NK-92 (cell line): ENCODE results near the gene MT3.

ENCODE experiments used
- DNase-seq: peaks from one replicate; lab custom pipeline; 2025; ENCODE audit not compliant: unreplicated experiment; lab: John Stamatoyannopoulos, UW

MT3 gene

DNA sequence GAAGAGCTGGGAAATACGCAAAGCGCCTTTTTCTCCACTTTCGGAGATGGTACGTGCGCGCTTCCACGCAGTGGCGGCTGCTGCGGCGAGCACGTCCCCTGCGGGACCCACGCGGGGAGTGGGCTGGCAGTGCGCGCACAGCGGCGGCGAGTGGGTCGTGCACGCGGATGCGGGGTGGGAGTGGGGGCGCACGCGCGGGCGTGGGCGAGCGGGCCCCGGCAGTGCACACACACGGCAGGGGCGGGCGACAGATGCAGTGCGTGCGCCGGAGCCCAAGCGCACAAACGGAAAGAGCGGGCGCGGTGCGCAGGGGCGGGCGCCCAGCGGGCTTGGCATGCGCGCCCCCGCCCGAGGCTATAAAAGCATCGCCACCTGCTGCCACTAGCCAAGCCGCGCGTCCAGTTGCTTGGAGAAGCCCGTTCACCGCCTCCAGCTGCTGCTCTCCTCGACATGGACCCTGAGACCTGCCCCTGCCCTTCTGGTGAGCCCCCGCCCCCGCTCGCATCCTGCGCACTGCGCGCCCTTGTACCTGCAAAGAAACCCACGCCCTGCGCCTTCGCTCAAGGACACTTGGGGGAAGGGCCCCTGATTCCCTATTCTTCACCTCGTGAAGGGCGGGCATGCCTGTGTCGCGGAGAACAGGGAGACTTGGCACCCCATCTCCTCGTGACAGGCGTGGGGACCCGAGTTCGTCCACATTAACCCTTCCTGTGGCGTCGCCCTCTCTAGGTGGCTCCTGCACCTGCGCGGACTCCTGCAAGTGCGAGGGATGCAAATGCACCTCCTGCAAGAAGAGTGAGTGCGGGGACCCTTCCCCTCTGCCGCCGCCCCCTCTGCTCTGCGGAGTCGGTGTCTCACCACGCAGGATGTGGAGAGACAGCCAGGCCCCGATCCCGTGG is at the start of gene MT3:
Gene MT3, plus strand, starts transcription at position 388 of the 899 bp plus-strand sequence. Its CDS starts 63 bp downstream, at position 451.
- no peak for DNase-seq

DNA sequence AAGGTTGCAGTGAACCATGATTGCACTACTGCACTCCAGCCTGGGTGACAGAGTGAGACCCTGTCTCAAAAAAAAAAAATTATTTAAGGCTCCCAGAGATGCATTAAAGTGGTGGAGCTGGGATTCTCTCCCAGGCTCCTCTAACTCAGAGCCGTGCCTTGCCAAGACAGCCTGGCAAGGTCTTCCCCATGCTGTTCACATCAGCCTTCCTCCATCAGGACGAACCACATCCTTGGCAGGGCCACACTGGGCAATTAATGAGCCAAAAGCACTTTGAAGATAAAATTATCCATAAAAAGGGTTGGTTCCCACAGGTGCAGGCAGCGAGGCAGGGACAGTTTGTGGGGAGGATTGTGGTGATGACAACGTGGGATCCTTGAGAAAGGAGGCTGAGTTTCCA is 49.7 kb upstream of the MT3 start:
- DNase-seq = no peak

- DNase-seq = no peak
These were observed 47.3 kb upstream of the MT3 start for GRCh38 chr16:56542039-56542438.

DNA sequence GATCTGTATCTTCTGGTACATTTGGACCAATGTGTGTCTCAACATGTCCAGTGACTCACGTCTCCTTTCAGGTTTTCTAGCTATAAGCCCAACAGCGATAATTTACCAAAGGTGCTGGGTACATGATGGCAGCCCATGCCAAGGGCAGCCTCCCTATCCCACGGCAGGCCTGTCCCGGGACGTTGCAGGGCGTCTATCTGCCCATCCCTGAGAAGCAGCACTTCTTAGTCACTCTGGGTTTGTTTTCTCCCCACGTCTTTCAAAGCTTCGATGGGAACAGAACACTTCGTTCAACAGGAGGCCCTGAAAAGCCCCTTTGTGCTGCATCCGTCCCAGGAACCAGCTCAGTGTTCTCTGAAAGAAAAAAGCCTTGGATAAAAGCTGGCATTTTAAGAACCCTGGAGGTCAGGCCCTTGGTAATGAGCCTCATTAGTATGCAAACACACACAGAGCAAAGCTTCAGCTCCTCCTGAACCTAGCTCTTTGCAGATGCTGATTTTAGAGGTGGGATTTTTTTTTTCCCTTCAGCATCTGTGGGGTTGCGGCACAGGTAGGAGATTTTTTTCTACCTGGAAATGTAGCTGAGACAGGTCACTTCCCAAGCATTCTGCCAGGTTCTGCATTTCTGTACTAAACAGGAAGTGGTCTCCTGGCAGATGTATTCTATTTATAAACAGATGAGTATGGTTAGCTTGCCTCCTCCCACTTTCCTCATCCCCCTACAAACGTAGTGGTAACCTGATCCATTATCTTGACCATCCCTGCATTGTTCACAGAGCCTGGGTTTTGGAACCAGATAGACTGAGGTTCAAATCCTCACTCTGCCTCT is 42.0 kb upstream of the MT3 start:
- DNase-seq = no peak

GRCh38 chr16:56547949-56548567 is 41.3 kb upstream of the MT3 start:
- DNase-seq = no peak

- DNase-seq = no peak
These were observed 40.2 kb upstream of the MT3 start for GRCh38 chr16:56549161-56549560.

DNA sequence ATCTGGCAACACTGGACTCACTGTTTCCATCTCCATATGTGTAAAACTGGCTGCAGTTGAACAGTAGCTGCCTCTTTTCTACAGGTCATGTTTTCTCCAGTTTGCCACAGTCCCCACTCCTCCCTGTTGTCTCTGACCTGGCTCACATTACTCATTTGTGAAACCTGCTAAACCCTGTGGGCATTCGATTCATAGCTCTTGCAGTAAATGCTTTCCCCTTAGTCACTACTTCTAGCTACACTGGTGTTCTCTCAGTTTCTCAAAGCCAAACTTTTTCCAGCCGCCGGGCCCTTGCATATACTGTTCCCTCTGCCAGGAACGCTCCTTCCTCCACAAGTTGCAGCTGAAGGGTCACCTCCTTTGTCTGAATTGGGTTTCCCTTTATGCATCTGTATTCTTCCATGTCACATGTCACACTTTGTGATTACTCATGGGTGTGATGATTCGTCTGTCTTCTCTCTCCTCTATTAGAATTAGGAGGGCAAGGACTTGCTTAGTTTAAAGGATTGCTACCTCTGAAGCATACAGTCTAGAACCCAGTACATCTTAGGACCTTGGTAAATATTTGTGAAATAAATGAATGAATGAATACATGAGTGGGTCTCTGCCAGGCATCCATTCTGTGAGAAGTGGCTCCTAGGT is 39.5 kb upstream of the MT3 start:
- no peak for DNase-seq

- no peak for DNase-seq
These were observed 37.3 kb upstream of the MT3 start for GRCh38 chr16:56551796-56552738.

- no peak for DNase-seq
These were observed 34.9 kb upstream of the MT3 start for GRCh38 chr16:56554441-56554840.

- no peak for DNase-seq
These were observed 31.1 kb upstream of the MT3 start for GRCh38 chr16:56558024-56558747.

DNA sequence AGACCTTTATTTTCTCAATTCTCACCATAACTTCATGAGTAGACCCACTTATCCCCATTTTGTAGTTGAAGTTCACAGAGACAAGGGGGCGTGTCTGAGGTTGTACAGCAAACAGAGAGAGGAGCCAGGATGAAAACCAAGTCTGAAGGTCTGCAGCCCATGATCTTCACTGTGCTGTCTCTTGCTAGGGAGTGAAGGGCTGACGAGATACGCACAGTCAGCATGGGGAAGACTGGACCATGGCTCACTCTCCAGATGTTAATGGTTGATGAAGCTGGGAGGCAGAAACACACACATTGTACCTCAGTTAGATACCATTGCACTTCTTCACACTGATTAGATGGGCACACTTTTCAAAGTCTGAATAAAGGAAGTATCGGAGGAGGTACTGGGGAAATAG is 30.2 kb upstream of the MT3 start:
- DNase-seq = no peak

DNA sequence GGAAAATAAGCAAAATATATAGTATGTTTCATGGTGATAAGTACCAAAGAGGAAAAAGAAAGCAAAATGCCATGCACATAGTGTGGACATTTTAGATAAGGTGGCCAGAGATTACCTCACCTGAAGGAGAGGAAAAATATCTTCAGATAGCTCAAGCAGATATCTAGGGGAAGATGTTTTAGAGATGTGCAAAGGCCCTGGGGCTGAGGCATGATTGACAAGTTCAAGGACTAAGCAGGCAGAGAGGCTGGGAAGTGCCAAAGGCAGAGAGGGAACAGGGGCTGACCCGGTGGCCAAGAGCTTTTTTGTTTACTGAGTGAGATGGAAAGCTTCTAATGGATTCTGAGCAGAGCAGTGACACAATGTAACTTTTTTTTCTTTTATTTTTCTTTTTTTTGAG is 28.9 kb upstream of the MT3 start:
- DNase-seq = no peak

DNA sequence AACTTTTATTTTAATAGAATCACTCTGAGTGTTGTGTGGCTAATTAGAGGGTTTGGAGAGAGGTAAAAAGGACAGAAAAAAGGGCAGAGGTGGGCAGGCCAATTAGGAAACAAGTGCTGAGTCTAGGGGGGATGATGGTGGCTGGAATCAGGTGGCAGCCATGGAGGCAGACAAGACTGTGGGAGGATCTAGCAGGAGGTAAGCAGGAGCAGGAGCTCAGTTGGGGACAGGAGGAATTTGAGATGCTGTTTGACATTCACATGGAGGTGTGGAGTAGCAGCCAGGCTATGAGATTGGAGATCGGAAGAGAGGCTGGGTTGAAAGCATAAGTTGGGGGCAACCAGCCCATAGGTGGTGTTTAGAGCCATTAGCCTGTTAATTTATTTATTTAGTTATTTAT is 28.2 kb upstream of the MT3 start:
- DNase-seq = no peak

- no peak for DNase-seq
These were observed 24.4 kb upstream of the MT3 start, which contains the start of gene MT4 for GRCh38 chr16:56564793-56565477. MT4 (plus strand) TSS chr16:56565073; CDS start chr16:56565129, 56 bp downstream.

GRCh38 chr16:56569971-56570370 is 19.4 kb upstream of the MT3 start:
- DNase-seq = no peak

DNA sequence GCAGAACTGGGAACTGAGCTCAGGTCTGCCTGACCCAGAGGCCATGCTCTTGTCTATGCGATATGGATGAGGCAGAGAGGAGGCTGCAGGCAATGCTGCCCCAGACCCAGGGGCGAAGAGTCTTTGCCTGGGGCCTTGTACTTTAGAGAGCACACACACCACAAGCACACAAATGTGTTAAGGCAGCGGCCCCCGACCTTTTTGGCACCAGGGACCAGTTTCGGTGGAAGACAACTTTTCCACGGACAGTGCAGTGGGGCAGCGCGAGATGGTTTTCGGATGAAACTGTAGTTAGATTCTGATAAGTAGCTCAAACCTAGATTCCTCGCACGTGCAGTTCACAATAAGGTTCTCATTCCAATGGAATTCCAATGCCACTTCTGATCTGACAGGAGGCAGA is 17.8 kb upstream of the MT3 start:
- no peak for DNase-seq

DNA sequence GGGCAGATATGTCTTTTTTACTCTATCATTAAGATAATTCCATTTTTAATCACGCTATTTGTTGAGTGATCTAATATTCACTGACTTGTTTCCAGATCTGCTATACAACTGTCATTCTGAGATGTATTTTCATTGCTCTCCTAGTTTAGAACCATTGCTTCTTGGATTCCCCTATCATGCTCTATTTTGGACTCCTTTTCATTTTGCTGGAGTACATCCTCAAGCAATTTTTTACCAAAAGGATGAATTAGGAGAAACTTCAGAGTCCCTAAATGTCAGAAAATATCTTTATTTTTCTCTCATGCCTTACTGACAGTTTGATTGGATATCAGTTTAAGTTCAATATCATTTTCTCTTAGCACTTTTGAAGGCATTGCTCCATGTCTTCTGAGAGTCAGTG is 14.7 kb upstream of the MT3 start:
- DNase-seq = no peak

DNA sequence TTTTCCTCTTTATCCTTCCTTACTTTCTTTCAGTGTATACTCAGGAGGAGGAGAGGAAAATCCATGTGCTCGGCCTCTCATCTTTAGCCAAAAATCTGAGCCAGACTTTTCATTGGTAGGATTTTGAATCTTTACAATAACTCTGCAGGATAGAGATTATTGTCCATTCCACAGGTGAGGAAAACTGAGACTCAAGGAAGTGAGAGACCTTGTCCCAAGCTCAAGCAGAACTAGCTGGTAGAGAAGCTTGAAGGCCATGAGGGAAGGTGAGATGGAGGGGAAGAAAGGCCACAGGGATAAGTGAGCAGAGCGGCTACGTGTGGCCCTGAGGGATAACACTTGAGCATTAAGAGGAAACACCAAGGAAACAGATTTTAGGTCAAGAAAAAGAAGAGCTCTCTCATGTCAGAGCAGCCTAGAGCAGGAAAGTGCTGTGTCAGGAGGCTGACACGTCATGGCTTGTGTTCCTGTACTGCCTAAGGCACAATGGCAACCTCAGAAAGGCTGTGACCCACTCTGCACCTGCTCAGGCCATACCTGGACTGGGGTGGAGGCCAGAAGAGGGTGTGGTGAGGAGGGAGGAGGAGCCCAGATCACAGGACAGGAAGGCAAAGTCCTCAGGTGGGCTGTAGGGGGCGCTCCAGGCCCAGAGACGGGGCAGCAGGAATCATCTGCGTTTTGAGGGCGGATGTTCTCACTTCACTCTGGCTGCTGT is 12.6 kb upstream of the MT3 start:
- DNase-seq = no peak
